ENCODE measurements around the gene AGRN.
"Not testable (repeated sequence)": the region's sequence is repeated elsewhere in the genome, so short reads cannot be mapped to it uniquely, and the experiment has no call there.

Gene AGRN

GRCh38 chr1:1003618-1004419, 16.1 kb upstream of the AGRN start:
- H3K9me3 ChIP-seq (ENCODE audit: control insufficient read depth in 2 of 2, low read length in 2 of 2), result no peaks in the 10 kb centered on the region
- H3K27me3 ChIP-seq (ENCODE audit: control insufficient read depth in 1 of 2, insufficient read depth in 2 of 2, low read length in 2 of 2), result peaks cover 6 to 13% of the 10 kb centered on the region in 2 donors
- H3K4me3 ChIP-seq (ENCODE audit: low read length in 2 of 2), result no peak overlapping the region
- H3K9ac ChIP-seq (ENCODE audit: low read length in 2 of 2), result no peak overlapping the region
- H3K27ac ChIP-seq (ENCODE audit: low read length), result no peak overlapping the region
- no peaks in the 10 kb centered on the region for H3K36me3 ChIP-seq (ENCODE audit: control insufficient read depth in 2 of 2, insufficient read depth in 2 of 2, low read length in 2 of 2)
- H3K4me1 ChIP-seq (ENCODE audit: control insufficient read depth, insufficient read depth, low read length), result peaks cover 29% of the 10 kb centered on the region

- Histone ChIP-seq H3K27ac (ENCODE audit: low read length) (no peak overlapping the region), H3K36me3 (ENCODE audit: control insufficient read depth in 2 of 2, insufficient read depth in 2 of 2, low read length in 2 of 2) (no peaks in the 10 kb centered on the region), H3K4me3 (ENCODE audit: low read length in 2 of 2) (no peak overlapping the region), H3K9me3 (ENCODE audit: control insufficient read depth in 2 of 2, low read length in 2 of 2) (no peaks in the 10 kb centered on the region), H3K9ac (ENCODE audit: low read length in 2 of 2) (no peak overlapping the region), H3K4me1 (ENCODE audit: control insufficient read depth, insufficient read depth, low read length) (peaks cover 25% of the 10 kb centered on the region), H3K27me3 (ENCODE audit: control insufficient read depth in 1 of 2, insufficient read depth in 2 of 2, low read length in 2 of 2) (peaks cover 6 to 13% of the 10 kb centered on the region in 2 donors)
These were observed 15.5 kb upstream of the AGRN start for GRCh38 chr1:1004420-1004779.

GRCh38 chr1:1004780-1005697, 14.9 kb upstream of the AGRN start:
- H3K27me3 ChIP-seq (ENCODE audit: control insufficient read depth in 1 of 2, insufficient read depth in 2 of 2, low read length in 2 of 2), result peaks cover 6 to 13% of the 10 kb centered on the region in 2 donors
- peak overlapping the region; percentile 14 to 29 for H3K9ac ChIP-seq (ENCODE audit: low read length in 2 of 2)
- H3K4me1 ChIP-seq (ENCODE audit: control insufficient read depth, insufficient read depth, low read length), result peaks cover 25% of the 10 kb centered on the region
- H3K27ac ChIP-seq (ENCODE audit: low read length), result no peak overlapping the region
- H3K4me3 ChIP-seq (ENCODE audit: low read length in 2 of 2), result peak overlapping the region in 1 of 2 donors; percentile 11
- H3K36me3 ChIP-seq (ENCODE audit: control insufficient read depth in 2 of 2, insufficient read depth in 2 of 2, low read length in 2 of 2), result no peaks in the 10 kb centered on the region
- no peaks in the 10 kb centered on the region for H3K9me3 ChIP-seq (ENCODE audit: control insufficient read depth in 2 of 2, low read length in 2 of 2)

- Histone ChIP-seq H3K4me1 (ENCODE audit: control insufficient read depth, insufficient read depth, low read length) (peaks cover 21% of the 10 kb centered on the region), H3K27ac (ENCODE audit: low read length) (no peak overlapping the region), H3K9me3 (ENCODE audit: control insufficient read depth in 2 of 2, low read length in 2 of 2) (no peaks in the 10 kb centered on the region), H3K27me3 (ENCODE audit: control insufficient read depth in 1 of 2, insufficient read depth in 2 of 2, low read length in 2 of 2) (peaks cover 5 to 13% of the 10 kb centered on the region in 2 donors), H3K36me3 (ENCODE audit: control insufficient read depth in 2 of 2, insufficient read depth in 2 of 2, low read length in 2 of 2) (no peaks in the 10 kb centered on the region), H3K9ac (ENCODE audit: low read length in 2 of 2) (no peak overlapping the region), H3K4me3 (ENCODE audit: low read length in 2 of 2) (no peak overlapping the region)
These were observed 14.1 kb upstream of the AGRN start for GRCh38 chr1:1005774-1006304.

GRCh38 chr1:1006305-1007159, 13.4 kb upstream of the AGRN start:
- H3K4me3 ChIP-seq (ENCODE audit: low read length in 2 of 2), result no peak overlapping the region
- H3K4me1 ChIP-seq (ENCODE audit: control insufficient read depth, insufficient read depth, low read length), result peaks cover 15% of the 10 kb centered on the region
- H3K9me3 ChIP-seq (ENCODE audit: control insufficient read depth in 2 of 2, low read length in 2 of 2), result no peaks in the 10 kb centered on the region
- H3K9ac ChIP-seq (ENCODE audit: low read length in 2 of 2), result no peak overlapping the region
- no peaks in the 10 kb centered on the region for H3K36me3 ChIP-seq (ENCODE audit: control insufficient read depth in 2 of 2, insufficient read depth in 2 of 2, low read length in 2 of 2)
- peaks cover 4 to 13% of the 10 kb centered on the region in 2 donors for H3K27me3 ChIP-seq (ENCODE audit: control insufficient read depth in 1 of 2, insufficient read depth in 2 of 2, low read length in 2 of 2)
- H3K27ac ChIP-seq (ENCODE audit: low read length), result no peak overlapping the region

- not testable (repeated sequence) for H3K36me3 ChIP-seq (ENCODE audit: control insufficient read depth in 2 of 2, insufficient read depth in 2 of 2, low read length in 2 of 2); H3K27ac ChIP-seq (ENCODE audit: low read length); H3K9ac ChIP-seq (ENCODE audit: low read length in 2 of 2); H3K4me3 ChIP-seq (ENCODE audit: low read length in 2 of 2); H3K9me3 ChIP-seq (ENCODE audit: control insufficient read depth in 2 of 2, low read length in 2 of 2)
- H3K27me3 ChIP-seq (ENCODE audit: control insufficient read depth in 1 of 2, insufficient read depth in 2 of 2, low read length in 2 of 2), result peaks cover 4 to 13% of the 10 kb centered on the region in 2 donors
- H3K4me1 ChIP-seq (ENCODE audit: control insufficient read depth, insufficient read depth, low read length), result peaks cover 29% of the 10 kb centered on the region
These were observed 9.8 kb upstream of the AGRN start for GRCh38 chr1:1010131-1010530.

- Histone ChIP-seq H3K9me3 (ENCODE audit: control insufficient read depth in 2 of 2, low read length in 2 of 2) (no peaks in the 10 kb centered on the region), H3K4me1 (ENCODE audit: control insufficient read depth, insufficient read depth, low read length) (peaks cover 21% of the 10 kb centered on the region), H3K27me3 (ENCODE audit: control insufficient read depth in 1 of 2, insufficient read depth in 2 of 2, low read length in 2 of 2) (peaks cover 1 to 6% of the 10 kb centered on the region in 2 donors), H3K36me3 (ENCODE audit: control insufficient read depth in 2 of 2, insufficient read depth in 2 of 2, low read length in 2 of 2) (no peaks in the 10 kb centered on the region), H3K9ac (ENCODE audit: low read length in 2 of 2) (no peak overlapping the region), H3K4me3 (ENCODE audit: low read length in 2 of 2) (no peak overlapping the region), H3K27ac (ENCODE audit: low read length) (no peak overlapping the region)
These were observed 8.4 kb upstream of the AGRN start for GRCh38 chr1:1011396-1011949.

GRCh38 chr1:1012736-1013104, 7.2 kb upstream of the AGRN start:
- not testable (repeated sequence) for H3K27me3 ChIP-seq (ENCODE audit: control insufficient read depth in 1 of 2, insufficient read depth in 2 of 2, low read length in 2 of 2); H3K36me3 ChIP-seq (ENCODE audit: control insufficient read depth in 2 of 2, insufficient read depth in 2 of 2, low read length in 2 of 2); H3K9me3 ChIP-seq (ENCODE audit: control insufficient read depth in 2 of 2, low read length in 2 of 2)
- Histone ChIP-seq H3K4me1 (ENCODE audit: control insufficient read depth, insufficient read depth, low read length) (peaks cover 21% of the 10 kb centered on the region), H3K4me3 (ENCODE audit: low read length in 2 of 2) (peak overlapping the region; percentile 91 to 93), H3K9ac (ENCODE audit: low read length in 2 of 2) (peak overlapping the region; percentile 70 to 74), H3K27ac (ENCODE audit: low read length) (peak overlapping the region; percentile 76)

- Histone ChIP-seq H3K27me3 (ENCODE audit: control insufficient read depth in 1 of 2, insufficient read depth in 2 of 2, low read length in 2 of 2) (no peaks in the 10 kb centered on the region), H3K27ac (ENCODE audit: low read length) (peak within 1 kb of the TSS; percentile 76), H3K4me3 (ENCODE audit: low read length in 2 of 2) (peak within 1 kb of the TSS; percentile 91 to 93), H3K36me3 (ENCODE audit: control insufficient read depth in 2 of 2, insufficient read depth in 2 of 2, low read length in 2 of 2) (no peaks in the 10 kb centered on the region), H3K4me1 (ENCODE audit: control insufficient read depth, insufficient read depth, low read length) (peaks cover 21% of the 10 kb centered on the region), H3K9me3 (ENCODE audit: control insufficient read depth in 2 of 2, low read length in 2 of 2) (no peaks in the 10 kb centered on the region), H3K9ac (ENCODE audit: low read length in 2 of 2) (peak within 1 kb of the TSS; percentile 70 to 81)
These were observed 6.6 kb upstream of the AGRN start, which contains the start of gene ISG15 for GRCh38 chr1:1013105-1013921. Gene ISG15 (plus strand): TSS chr1:1013497. CDS start chr1:1013574, 77 bp downstream.

Measured in stomach smooth muscle (tissue), 2 donors.